ENCODE measurements around the gene GABARAPL1.
"Not testable (repeated sequence)": the region's sequence is repeated elsewhere in the genome, so short reads cannot be mapped to it uniquely, and the experiment has no call there.

Gene GABARAPL1

DNA sequence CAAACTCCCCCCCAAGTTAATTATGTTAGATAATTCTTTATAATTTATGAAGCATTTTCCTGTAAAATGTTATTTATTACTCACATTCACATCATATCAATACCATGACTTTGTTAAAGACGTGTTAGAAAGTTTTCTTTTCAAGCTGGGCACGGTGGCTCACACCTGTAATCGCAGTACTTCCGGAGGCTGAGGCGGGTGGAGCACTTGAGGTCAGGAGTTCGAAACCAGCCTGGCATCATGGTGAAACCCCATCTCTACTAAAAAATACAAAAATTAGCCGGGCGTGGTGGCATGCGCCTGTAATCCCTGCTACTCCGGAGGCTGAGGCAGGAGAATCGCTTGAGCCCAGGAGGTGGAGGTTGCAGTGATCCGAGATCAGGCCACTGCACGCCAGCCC, 3.3 kb downstream of the GABARAPL1 start:
- H3K4me3 ChIP-seq (replicated peaks; ENCODE audit: insufficient read depth, low read length); H3K27me3 ChIP-seq (ENCODE audit: insufficient read depth, poor library complexity, severe bottlenecking); DNase-seq (ENCODE audit: low read depth in 1 of 2, low spot score in 1 of 2); H3K27ac ChIP-seq (replicated peaks): not testable (repeated sequence)

DNA sequence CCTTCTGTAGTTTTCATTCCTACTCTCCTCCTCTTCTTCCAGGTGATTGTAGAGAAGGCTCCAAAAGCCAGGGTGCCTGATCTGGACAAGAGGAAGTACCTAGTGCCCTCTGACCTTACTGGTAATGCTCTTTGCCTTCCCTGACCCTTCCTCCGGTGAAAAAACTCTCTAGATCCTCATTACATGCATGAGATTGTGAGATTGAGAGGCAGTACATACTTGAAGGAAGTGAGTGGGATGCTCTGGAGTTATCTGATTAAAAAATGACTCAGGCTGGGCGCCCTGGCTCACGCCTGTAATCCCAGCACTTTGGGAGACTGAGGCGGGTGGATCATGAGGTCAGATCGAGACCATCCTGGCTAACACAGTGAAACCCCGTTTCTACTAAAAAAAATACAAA, 5.3 kb downstream of the GABARAPL1 start:
- Histone ChIP-seq H3K27me3 (ENCODE audit: insufficient read depth, poor library complexity, severe bottlenecking) (no peaks in the 10 kb centered on the region), H3K27ac (replicated peaks) (no peak overlapping the region), H3K4me3 (replicated peaks; ENCODE audit: insufficient read depth, low read length) (no peak overlapping the region)
- TF ChIP-seq GABPA (IDR thresholded peaks at IDR 0.05; ENCODE audit: low read depth) (no peak), POLR2AphosphoS5 (IDR thresholded peaks at IDR 0.05; ENCODE audit: low read depth) (no peak)
- TF ChIP-seq, protein P1, sequence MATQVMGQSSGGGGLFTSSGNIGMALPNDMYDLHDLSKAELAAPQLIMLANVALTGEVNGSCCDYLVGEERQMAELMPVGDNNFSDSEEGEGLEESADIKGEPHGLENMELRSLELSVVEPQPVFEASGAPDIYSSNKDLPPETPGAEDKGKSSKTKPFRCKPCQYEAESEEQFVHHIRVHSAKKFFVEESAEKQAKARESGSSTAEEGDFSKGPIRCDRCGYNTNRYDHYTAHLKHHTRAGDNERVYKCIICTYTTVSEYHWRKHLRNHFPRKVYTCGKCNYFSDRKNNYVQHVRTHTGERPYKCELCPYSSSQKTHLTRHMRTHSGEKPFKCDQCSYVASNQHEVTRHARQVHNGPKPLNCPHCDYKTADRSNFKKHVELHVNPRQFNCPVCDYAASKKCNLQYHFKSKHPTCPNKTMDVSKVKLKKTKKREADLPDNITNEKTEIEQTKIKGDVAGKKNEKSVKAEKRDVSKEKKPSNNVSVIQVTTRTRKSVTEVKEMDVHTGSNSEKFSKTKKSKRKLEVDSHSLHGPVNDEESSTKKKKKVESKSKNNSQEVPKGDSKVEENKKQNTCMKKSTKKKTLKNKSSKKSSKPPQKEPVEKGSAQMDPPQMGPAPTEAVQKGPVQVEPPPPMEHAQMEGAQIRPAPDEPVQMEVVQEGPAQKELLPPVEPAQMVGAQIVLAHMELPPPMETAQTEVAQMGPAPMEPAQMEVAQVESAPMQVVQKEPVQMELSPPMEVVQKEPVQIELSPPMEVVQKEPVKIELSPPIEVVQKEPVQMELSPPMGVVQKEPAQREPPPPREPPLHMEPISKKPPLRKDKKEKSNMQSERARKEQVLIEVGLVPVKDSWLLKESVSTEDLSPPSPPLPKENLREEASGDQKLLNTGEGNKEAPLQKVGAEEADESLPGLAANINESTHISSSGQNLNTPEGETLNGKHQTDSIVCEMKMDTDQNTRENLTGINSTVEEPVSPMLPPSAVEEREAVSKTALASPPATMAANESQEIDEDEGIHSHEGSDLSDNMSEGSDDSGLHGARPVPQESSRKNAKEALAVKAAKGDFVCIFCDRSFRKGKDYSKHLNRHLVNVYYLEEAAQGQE (IDR thresholded peaks at IDR 0.05; ENCODE audit: insufficient replicate concordance, low read depth), result no peak
- TF ChIP-seq, protein P2, sequence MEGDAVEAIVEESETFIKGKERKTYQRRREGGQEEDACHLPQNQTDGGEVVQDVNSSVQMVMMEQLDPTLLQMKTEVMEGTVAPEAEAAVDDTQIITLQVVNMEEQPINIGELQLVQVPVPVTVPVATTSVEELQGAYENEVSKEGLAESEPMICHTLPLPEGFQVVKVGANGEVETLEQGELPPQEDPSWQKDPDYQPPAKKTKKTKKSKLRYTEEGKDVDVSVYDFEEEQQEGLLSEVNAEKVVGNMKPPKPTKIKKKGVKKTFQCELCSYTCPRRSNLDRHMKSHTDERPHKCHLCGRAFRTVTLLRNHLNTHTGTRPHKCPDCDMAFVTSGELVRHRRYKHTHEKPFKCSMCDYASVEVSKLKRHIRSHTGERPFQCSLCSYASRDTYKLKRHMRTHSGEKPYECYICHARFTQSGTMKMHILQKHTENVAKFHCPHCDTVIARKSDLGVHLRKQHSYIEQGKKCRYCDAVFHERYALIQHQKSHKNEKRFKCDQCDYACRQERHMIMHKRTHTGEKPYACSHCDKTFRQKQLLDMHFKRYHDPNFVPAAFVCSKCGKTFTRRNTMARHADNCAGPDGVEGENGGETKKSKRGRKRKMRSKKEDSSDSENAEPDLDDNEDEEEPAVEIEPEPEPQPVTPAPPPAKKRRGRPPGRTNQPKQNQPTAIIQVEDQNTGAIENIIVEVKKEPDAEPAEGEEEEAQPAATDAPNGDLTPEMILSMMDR (IDR thresholded peaks at IDR 0.05; ENCODE audit: insufficient read depth, low read length), result no peak
- no peak for DNase-seq (ENCODE audit: low read depth in 1 of 2, low spot score in 1 of 2)

DNA sequence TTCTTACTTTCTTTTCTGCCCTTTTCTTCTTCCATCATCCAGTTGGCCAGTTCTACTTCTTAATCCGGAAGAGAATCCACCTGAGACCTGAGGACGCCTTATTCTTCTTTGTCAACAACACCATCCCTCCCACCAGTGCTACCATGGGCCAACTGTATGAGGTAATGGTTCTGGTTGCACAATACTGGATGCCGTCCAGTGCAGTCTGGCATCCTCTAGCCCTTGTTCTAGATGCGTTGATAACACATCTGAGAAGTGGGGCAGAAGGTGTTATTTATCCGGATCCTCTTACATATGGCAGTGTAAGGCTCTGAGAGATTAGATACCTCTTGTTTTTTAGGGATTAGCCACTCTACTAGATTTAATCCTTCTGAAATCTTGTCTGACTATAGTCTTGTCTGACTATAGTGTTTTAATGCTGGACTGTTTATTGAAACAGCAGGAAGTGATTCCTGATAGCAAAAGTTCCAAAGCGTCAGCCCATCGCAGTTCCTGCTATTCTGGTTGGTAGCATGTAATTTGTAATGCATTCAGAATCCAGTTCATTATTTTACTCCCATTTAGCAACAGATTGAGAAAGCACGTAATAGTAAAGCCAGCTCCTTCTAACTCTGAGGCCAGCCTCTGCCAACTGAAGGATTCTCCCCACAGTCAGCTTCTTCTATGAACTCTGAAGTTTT, 7.9 kb downstream of the GABARAPL1 start:
- Histone ChIP-seq H3K27ac (replicated peaks) (no peak overlapping the region), H3K27me3 (ENCODE audit: insufficient read depth, poor library complexity, severe bottlenecking) (no peaks in the 10 kb centered on the region), H3K4me3 (replicated peaks; ENCODE audit: insufficient read depth, low read length) (no peak overlapping the region)
- TF ChIP-seq GABPA (IDR thresholded peaks at IDR 0.05; ENCODE audit: low read depth), result no peak
- no peak for TF ChIP-seq SPI1 (IDR thresholded peaks at IDR 0.05; ENCODE audit: borderline replicate concordance, low read depth)
- TF ChIP-seq, protein P1 (IDR thresholded peaks at IDR 0.05; ENCODE audit: insufficient replicate concordance, low read depth), result no peak
- TF ChIP-seq POLR2AphosphoS5 (IDR thresholded peaks at IDR 0.05; ENCODE audit: low read depth), result no peak
- TF ChIP-seq, protein P2 (IDR thresholded peaks at IDR 0.05; ENCODE audit: insufficient read depth, low read length), result no peak
- no peak for DNase-seq (ENCODE audit: low read depth in 1 of 2, low spot score in 1 of 2)

DNA sequence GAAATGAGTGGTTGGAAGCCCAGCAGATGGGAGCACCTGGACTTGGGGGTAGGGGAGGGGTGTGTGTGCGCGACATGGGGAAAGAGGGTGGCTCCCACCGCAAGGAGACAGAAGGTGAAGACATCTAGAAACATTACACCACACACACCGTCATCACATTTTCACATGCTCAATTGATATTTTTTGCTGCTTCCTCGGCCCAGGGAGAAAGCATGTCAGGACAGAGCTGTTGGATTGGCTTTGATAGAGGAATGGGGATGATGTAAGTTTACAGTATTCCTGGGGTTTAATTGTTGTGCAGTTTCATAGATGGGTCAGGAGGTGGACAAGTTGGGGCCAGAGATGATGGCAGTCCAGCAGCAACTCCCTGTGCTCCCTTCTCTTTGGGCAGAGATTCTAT, 9.2 kb downstream of the GABARAPL1 start:
- H3K27ac ChIP-seq (replicated peaks), result no peak overlapping the region
- TF ChIP-seq SPI1 (IDR thresholded peaks at IDR 0.05; ENCODE audit: borderline replicate concordance, low read depth) (no peak), POLR2AphosphoS5 (IDR thresholded peaks at IDR 0.05; ENCODE audit: low read depth) (no peak), GABPA (IDR thresholded peaks at IDR 0.05; ENCODE audit: low read depth) (no peak)
- TF ChIP-seq, protein P1 (IDR thresholded peaks at IDR 0.05; ENCODE audit: insufficient replicate concordance, low read depth), result no peak
- TF ChIP-seq, protein P2 (IDR thresholded peaks at IDR 0.05; ENCODE audit: insufficient read depth, low read length), result no peak
- H3K27me3 ChIP-seq (ENCODE audit: insufficient read depth, poor library complexity, severe bottlenecking), result no peaks in the 10 kb centered on the region
- H3K4me3 ChIP-seq (replicated peaks; ENCODE audit: insufficient read depth, low read length), result no peak overlapping the region
- DNase-seq (ENCODE audit: low read depth in 1 of 2, low spot score in 1 of 2), result no peak

Data from HL-60 (cell line).